GM12878 (cell line): ENCODE data around the gene RALGAPA1.

Source experiments
- CTCF ChIP-seq, 3 experiments: IDR thresholded peaks in 2 of 3; conservative IDR thresholded peaks in 1 of 3; 2 replicates each; pipeline ENCODE4 v1.5.1; 2011; ENCODE audit warnings: low read depth in 3 of 3, low read length in 3 of 3, mild to moderate bottlenecking in 3 of 3, control low read depth in 2 of 3, moderate library complexity in 2 of 3, inconsistent platforms in 1 of 3, mixed read lengths in 1 of 3; ENCODE audit not compliant: control insufficient read depth in 2 of 3, insufficient read depth in 1 of 3; ENCODE audit errors: extremely low read depth in 1 of 3
- JUND ChIP-seq: IDR thresholded peaks from 2 replicates; pipeline ENCODE4 v1.6.1; 2012; ENCODE audit warnings: low read depth, mild to moderate bottlenecking, low read length, improper control_type of control experiment, moderate library complexity
- KAT2A ChIP-seq: conservative IDR thresholded peaks from 2 replicates; pipeline ENCODE4 v1.6.1; 2011; ENCODE audit warnings: low read depth, low read length; ENCODE audit not compliant: control insufficient read depth
- PAX8 ChIP-seq: fragments of 450-650 bp; IDR thresholded peaks from 2 replicates; pipeline ENCODE4 v1.6.1; 2017; ENCODE audit warnings: mild to moderate bottlenecking, moderate library complexity
- PBX3 ChIP-seq: IDR thresholded peaks from 2 replicates; pipeline ENCODE4 v1.6.1; 2011; ENCODE audit warnings: mild to moderate bottlenecking, low read depth, low read length, moderate library complexity; ENCODE audit not compliant: insufficient replicate concordance
- POLR2A ChIP-seq: IDR thresholded peaks from 2 replicates; pipeline ENCODE4 v1.6.1; 2011; ENCODE audit warnings: low read depth, mild to moderate bottlenecking, low read length
- RFX5 ChIP-seq: IDR thresholded peaks from 2 replicates; pipeline ENCODE4 v1.6.1; 2011; ENCODE audit warnings: low read depth, low read length, improper control_type of control experiment
- SMC3 ChIP-seq: IDR thresholded peaks from 2 replicates; pipeline ENCODE4 v1.6.1; 2011; ENCODE audit warnings: low read length, improper control_type of control experiment, borderline replicate concordance
- TCF7 ChIP-seq: IDR thresholded peaks from 2 replicates; pipeline ENCODE4 v1.6.1; 2014; ENCODE audit warnings: antibody characterized with exemption, borderline replicate concordance
- TF ChIP-seq, protein P1 (sequence below): fragments of 450-650 bp; IDR thresholded peaks from 2 replicates; pipeline ENCODE4 v1.6.1; 2017; ENCODE audit warnings: antibody characterized with exemption, mild to moderate bottlenecking, moderate library complexity
- TF ChIP-seq, protein P2 (sequence below): IDR thresholded peaks from 2 replicates; pipeline ENCODE4 v1.6.1; 2011; ENCODE audit warnings: low read depth, low read length, improper control_type of control experiment, borderline replicate concordance

DNA sequence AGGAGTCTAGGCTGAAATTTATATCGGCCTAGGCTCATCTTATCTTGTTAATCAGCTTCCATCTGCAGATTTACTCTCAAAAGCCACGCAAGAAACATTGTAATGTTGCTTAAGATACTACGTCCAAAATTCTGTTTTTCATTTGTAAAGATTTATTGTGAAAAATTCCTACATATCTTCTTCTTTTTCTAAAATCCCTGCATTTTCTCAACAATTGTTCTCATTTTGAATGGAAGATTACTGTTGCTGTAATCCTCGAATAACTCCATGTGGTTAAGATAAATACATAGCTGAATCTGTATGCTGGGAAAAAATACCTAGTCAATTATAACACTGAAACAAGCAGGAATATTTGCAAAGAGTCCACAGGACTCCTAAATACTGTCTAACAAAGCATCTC is 259.5 kb downstream of the RALGAPA1 start:
- no peak for TF ChIP-seq SMC3
- no peak for TF ChIP-seq RFX5
- no peak for TF ChIP-seq JUND
- TF ChIP-seq CTCF (IDR thresholded peaks at IDR 0.05 in 2 of 3, conservative IDR thresholded peaks at IDR 0.05 in 1 of 3; ENCODE audit: control insufficient read depth in 2 of 3, extremely low read depth in 1 of 3, insufficient read depth in 1 of 3, low read depth in 3 of 3, low read length in 3 of 3) = no peak
- TF ChIP-seq PBX3 = no peak
- TF ChIP-seq, protein P1, sequence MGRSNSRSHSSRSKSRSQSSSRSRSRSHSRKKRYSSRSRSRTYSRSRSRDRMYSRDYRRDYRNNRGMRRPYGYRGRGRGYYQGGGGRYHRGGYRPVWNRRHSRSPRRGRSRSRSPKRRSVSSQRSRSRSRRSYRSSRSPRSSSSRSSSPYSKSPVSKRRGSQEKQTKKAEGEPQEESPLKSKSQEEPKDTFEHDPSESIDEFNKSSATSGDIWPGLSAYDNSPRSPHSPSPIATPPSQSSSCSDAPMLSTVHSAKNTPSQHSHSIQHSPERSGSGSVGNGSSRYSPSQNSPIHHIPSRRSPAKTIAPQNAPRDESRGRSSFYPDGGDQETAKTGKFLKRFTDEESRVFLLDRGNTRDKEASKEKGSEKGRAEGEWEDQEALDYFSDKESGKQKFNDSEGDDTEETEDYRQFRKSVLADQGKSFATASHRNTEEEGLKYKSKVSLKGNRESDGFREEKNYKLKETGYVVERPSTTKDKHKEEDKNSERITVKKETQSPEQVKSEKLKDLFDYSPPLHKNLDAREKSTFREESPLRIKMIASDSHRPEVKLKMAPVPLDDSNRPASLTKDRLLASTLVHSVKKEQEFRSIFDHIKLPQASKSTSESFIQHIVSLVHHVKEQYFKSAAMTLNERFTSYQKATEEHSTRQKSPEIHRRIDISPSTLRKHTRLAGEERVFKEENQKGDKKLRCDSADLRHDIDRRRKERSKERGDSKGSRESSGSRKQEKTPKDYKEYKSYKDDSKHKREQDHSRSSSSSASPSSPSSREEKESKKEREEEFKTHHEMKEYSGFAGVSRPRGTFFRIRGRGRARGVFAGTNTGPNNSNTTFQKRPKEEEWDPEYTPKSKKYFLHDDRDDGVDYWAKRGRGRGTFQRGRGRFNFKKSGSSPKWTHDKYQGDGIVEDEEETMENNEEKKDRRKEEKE = no peak
- no peak for TF ChIP-seq PAX8
- TF ChIP-seq KAT2A = no peak
- TF ChIP-seq POLR2A = no peak
- TF ChIP-seq, protein P2, sequence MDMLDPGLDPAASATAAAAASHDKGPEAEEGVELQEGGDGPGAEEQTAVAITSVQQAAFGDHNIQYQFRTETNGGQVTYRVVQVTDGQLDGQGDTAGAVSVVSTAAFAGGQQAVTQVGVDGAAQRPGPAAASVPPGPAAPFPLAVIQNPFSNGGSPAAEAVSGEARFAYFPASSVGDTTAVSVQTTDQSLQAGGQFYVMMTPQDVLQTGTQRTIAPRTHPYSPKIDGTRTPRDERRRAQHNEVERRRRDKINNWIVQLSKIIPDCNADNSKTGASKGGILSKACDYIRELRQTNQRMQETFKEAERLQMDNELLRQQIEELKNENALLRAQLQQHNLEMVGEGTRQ = no peak
- no peak for TF ChIP-seq TCF7
